Ureter (tissue), 1 donor: ENCODE results near the gene NAA16. TPM values are rescaled to one million over a fixed set of nuclear protein-coding genes. Genes with fewer than 3 reads are reported as not detected.

Source experiments
- DNase-seq: peaks from one replicate; pipeline ENCODE4 v3.0.0-alpha.2; 2020; ENCODE audit warnings: low spot score
- total RNA-seq: library from RNA; stranded (reverse); gene quantifications from one replicate; pipeline ENCODE4 v1.2.4, GENCODE V29; 2023
- donor health status: DM: yes; HTN: yes; CAD: no.

NAA16 gene
- total RNA-seq, 1 donor from 2014 or later, result 34.9 TPM

- DNase-seq, result no peak
Measured at GRCh38 chr13:41304551-41304950, 6.5 kb upstream of the NAA16 start.

GRCh38 chr13:41306271-41307145 is 4.6 kb upstream of the NAA16 start:
- no peak for DNase-seq

- DNase-seq, result no peak
Measured at GRCh38 chr13:41307884-41308640, 3.0 kb upstream of the NAA16 start.

GRCh38 chr13:41311406-41312175 is 524 bp downstream of the NAA16 start:
- no peak for DNase-seq

- peak; percentile 52 for DNase-seq
Measured at GRCh38 chr13:41312176-41312500, 1.1 kb downstream of the NAA16 start.

- no peak for DNase-seq
Measured at GRCh38 chr13:41313117-41313516, 2.0 kb downstream of the NAA16 start.

- DNase-seq, result no peak
Measured at GRCh38 chr13:41313659-41314197, 2.7 kb downstream of the NAA16 start.

GRCh38 chr13:41315443-41316047 is 4.5 kb downstream of the NAA16 start:
- DNase-seq, result no peak

- no peak for DNase-seq
Measured at GRCh38 chr13:41317243-41317642, 6.2 kb downstream of the NAA16 start.

- DNase-seq, result no peak
Measured at GRCh38 chr13:41325752-41326151, 14.7 kb downstream of the NAA16 start.

- DNase-seq, result no peak
Measured at GRCh38 chr13:41326661-41327060, 15.6 kb downstream of the NAA16 start.

GRCh38 chr13:41327994-41328790 is 17.1 kb downstream of the NAA16 start:
- DNase-seq, result no peak

- no peak for DNase-seq
Measured at GRCh38 chr13:41332829-41333228, 21.8 kb downstream of the NAA16 start.

GRCh38 chr13:41334810-41335209 is 23.7 kb downstream of the NAA16 start:
- no peak for DNase-seq

GRCh38 chr13:41344358-41344757 is 33.3 kb downstream of the NAA16 start:
- DNase-seq, result no peak

- DNase-seq, result no peak
Measured at GRCh38 chr13:41345165-41345913, 34.3 kb downstream of the NAA16 start.

GRCh38 chr13:41345914-41346589 is 35.0 kb downstream of the NAA16 start:
- no peak for DNase-seq

- DNase-seq, result no peak
Measured at GRCh38 chr13:41352935-41353840, 42.1 kb downstream of the NAA16 start.
